T-helper 9 cell (primary cell): ENCODE measurements around the gene LAMA2.

Source experiments
- DNase-seq: peaks from one replicate; pipeline ENCODE4 v3.0.0-alpha.2; 2020

LAMA2 gene

GRCh38 chr6:129188306-129188705 is 305.4 kb downstream of the LAMA2 start:
- DNase-seq = no peak

GRCh38 chr6:129188795-129189194 is 305.9 kb downstream of the LAMA2 start:
- no peak for DNase-seq

- DNase-seq = no peak
These were observed 306.3 kb downstream of the LAMA2 start for GRCh38 chr6:129189266-129189665.

- DNase-seq = no peak
These were observed 308.3 kb downstream of the LAMA2 start for GRCh38 chr6:129191235-129191634.

- no peak for DNase-seq
These were observed 309.6 kb downstream of the LAMA2 start for GRCh38 chr6:129192458-129192989.

- no peak for DNase-seq
These were observed 311.5 kb downstream of the LAMA2 start for GRCh38 chr6:129194306-129194941.

- DNase-seq = no peak
These were observed 312.2 kb downstream of the LAMA2 start for GRCh38 chr6:129195161-129195560.

- no peak for DNase-seq
These were observed 312.7 kb downstream of the LAMA2 start for GRCh38 chr6:129195643-129196042.

- no peak for DNase-seq
These were observed 314.2 kb downstream of the LAMA2 start for GRCh38 chr6:129197154-129197553.

GRCh38 chr6:129200151-129200550 is 317.2 kb downstream of the LAMA2 start:
- no peak for DNase-seq

- no peak for DNase-seq
These were observed 320.4 kb downstream of the LAMA2 start for GRCh38 chr6:129203190-129203900.

- DNase-seq = no peak
These were observed 323.9 kb downstream of the LAMA2 start for GRCh38 chr6:129206821-129207220.

GRCh38 chr6:129207832-129208231 is 324.9 kb downstream of the LAMA2 start:
- DNase-seq = no peak

- no peak for DNase-seq
These were observed 325.6 kb downstream of the LAMA2 start for GRCh38 chr6:129208415-129209034.

- no peak for DNase-seq
These were observed 326.4 kb downstream of the LAMA2 start for GRCh38 chr6:129209355-129209754.

GRCh38 chr6:129210684-129211083 is 327.7 kb downstream of the LAMA2 start:
- DNase-seq = no peak

- DNase-seq = no peak
These were observed 328.7 kb downstream of the LAMA2 start for GRCh38 chr6:129211626-129212025.

- DNase-seq = no peak
These were observed 329.1 kb downstream of the LAMA2 start for GRCh38 chr6:129212081-129212480.

- DNase-seq = no peak
These were observed 332.3 kb downstream of the LAMA2 start for GRCh38 chr6:129215246-129215645.

- DNase-seq = no peak
These were observed 333.1 kb downstream of the LAMA2 start for GRCh38 chr6:129215916-129216520.

GRCh38 chr6:129217701-129218100 is 334.8 kb downstream of the LAMA2 start:
- DNase-seq = no peak

- no peak for DNase-seq
These were observed 350.7 kb downstream of the LAMA2 start for GRCh38 chr6:129233458-129234134.
